ENCODE data around the gene KCNH1. TPM values are rescaled to one million over a fixed set of nuclear protein-coding genes. Genes with fewer than 3 reads are reported as not detected.

The KCNH1 gene
- total and polyA plus RNA-seq, 2 experiments from 2014 or later: 0.28 TPM; not detected in 1

GRCh38 chr1:210770396-210770984 is 363.5 kb downstream of the KCNH1 start (continued):
- TF ChIP-seq CTCF (conservative IDR thresholded peaks at IDR 0.05; ENCODE audit: low read depth in 2 of 2): no peak
- no peak for TF ChIP-seq ETS1 (IDR thresholded peaks at IDR 0.05)
- no peak for TF ChIP-seq ZNF114 (CRISPR knock-in tag; IDR thresholded peaks at IDR 0.05)
- TF ChIP-seq CREB1 (CRISPR knock-in tag; IDR thresholded peaks at IDR 0.05; ENCODE audit: low read depth): no peak
- TF ChIP-seq EZH2 (IDR thresholded peaks at IDR 0.05; ENCODE audit: low read depth, unreplicated experiment): no peak
- no peak for TF ChIP-seq NANOG (IDR thresholded peaks at IDR 0.05; ENCODE audit: borderline replicate concordance)
- no peak for TF ChIP-seq STAT1 (IDR thresholded peaks at IDR 0.05; ENCODE audit: unreplicated experiment)
- no peak for TF ChIP-seq JUNB (IDR thresholded peaks at IDR 0.05; ENCODE audit: unreplicated experiment)
- TF ChIP-seq REST (IDR thresholded peaks at IDR 0.05; ENCODE audit: unreplicated experiment): no peak
- no peak for TF ChIP-seq POLR2AphosphoS5 (IDR thresholded peaks at IDR 0.05; ENCODE audit: low read depth)
- TF ChIP-seq ZNF331 (CRISPR knock-in tag; IDR thresholded peaks at IDR 0.05; ENCODE audit: low read depth): no peak

DNA sequence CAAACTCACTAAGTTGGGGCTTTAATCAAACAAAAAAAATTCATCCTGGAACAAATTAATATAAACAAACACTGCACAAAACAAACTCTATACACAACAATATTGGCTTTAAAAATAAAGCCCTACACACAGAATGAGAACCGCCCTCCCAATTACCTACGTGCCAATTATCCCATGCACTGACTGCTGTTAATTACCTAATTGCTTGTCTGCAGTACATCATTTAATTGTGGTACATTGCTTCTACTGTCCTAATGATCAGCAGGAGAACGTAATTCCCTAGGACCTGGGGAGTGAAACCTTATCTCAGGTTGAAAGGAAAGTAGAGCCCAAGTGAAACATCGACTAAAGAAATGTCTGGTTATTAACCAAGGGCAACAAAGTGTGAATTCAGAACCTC is 364.5 kb downstream of the KCNH1 start:
- Histone ChIP-seq H3K9me2 (ENCODE audit: insufficient read depth) (no peaks in the 10 kb centered on the region), H2AFZ (no peak overlapping the region), H4K20me1 (replicated peaks; ENCODE audit: insufficient read depth) (no peaks in the 10 kb centered on the region), H3K27me3 (ENCODE audit: insufficient read depth) (no peaks in the 10 kb centered on the region), H3K4me1 (ENCODE audit: insufficient read depth) (no peaks in the 10 kb centered on the region), H3K36me3 (ENCODE audit: insufficient read depth) (no peaks in the 10 kb centered on the region), H3K27ac (ENCODE audit: low read depth) (no peak overlapping the region), H3F3A (replicated peaks; ENCODE audit: low read depth) (no peaks in the 10 kb centered on the region), H3K4me3 (no peak overlapping the region), H3K4me2 (no peak overlapping the region), H3K79me2 (replicated peaks; ENCODE audit: insufficient read depth) (no peaks in the 10 kb centered on the region)
- ATAC-seq: no peak
- Mint-ChIP-seq H3K27ac (no peak overlapping the region), H3K36me3 (ENCODE audit: low read depth) (no peaks in the 10 kb centered on the region), H3K9me3 (no peaks in the 10 kb centered on the region), H3K4me1 (peaks cover 8% of the 10 kb centered on the region), H3K4me3 (no peak overlapping the region), H3K27me3 (ENCODE audit: insufficient read depth, low read depth, poor library complexity) (no peaks in the 10 kb centered on the region)
- DNase-seq (ENCODE audit: low spot score): no peak
- TF ChIP-seq ZNF114 (CRISPR knock-in tag; IDR thresholded peaks at IDR 0.05) (no peak), CREB1 (CRISPR knock-in tag; IDR thresholded peaks at IDR 0.05; ENCODE audit: low read depth) (no peak), NANOG (IDR thresholded peaks at IDR 0.05; ENCODE audit: borderline replicate concordance) (no peak), EZH2 (IDR thresholded peaks at IDR 0.05; ENCODE audit: low read depth, unreplicated experiment) (no peak), ETS1 (IDR thresholded peaks at IDR 0.05) (no peak), JUNB (IDR thresholded peaks at IDR 0.05; ENCODE audit: unreplicated experiment) (no peak), POLR2AphosphoS5 (IDR thresholded peaks at IDR 0.05; ENCODE audit: low read depth) (no peak)

All from GM23338 (cell line).